GM12801 (cell line): ENCODE measurements around the gene DPF3.

Experiments used
- CTCF ChIP-seq: IDR thresholded peaks from one replicate; pipeline ENCODE4 v1.5.1; 2011; ENCODE audit warnings: control low read depth; ENCODE audit not compliant: insufficient read length; ENCODE audit errors: extremely low read depth

Gene DPF3

GRCh38 chr14:72600551-72601330, 293.2 kb downstream of the DPF3 start:
- TF ChIP-seq CTCF, result no peak

GRCh38 chr14:72599579-72600470, 294.1 kb downstream of the DPF3 start:
- TF ChIP-seq CTCF, result no peak

DNA sequence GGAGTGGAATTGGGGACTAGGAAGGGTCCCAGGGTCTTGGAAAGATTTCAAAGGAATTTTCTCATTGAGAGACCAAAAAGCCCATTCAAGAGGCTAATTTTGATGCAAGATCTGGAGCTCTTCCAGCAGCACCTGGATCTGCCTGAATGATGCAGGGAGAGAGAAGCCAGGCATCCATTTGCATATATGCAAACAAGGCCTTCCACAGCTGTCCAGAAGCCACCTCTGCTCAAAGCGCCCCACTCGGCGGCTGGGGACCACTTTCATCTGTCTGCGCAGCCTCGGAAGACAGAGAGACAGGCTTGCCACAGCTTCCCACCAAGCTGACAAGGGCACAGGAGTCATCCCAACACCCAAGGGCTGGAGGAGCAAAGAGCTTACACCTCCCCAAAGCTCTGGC, 295.6 kb downstream of the DPF3 start:
- no peak for TF ChIP-seq CTCF

GRCh38 chr14:72597252-72598233, 296.4 kb downstream of the DPF3 start:
- no peak for TF ChIP-seq CTCF

- no peak for TF ChIP-seq CTCF
These were observed 298.6 kb downstream of the DPF3 start for GRCh38 chr14:72595152-72595862.

- no peak for TF ChIP-seq CTCF
These were observed 299.6 kb downstream of the DPF3 start for GRCh38 chr14:72594099-72594901.
